GM12892 (cell line): ENCODE measurements around the gene EXO5.

Source experiments
- POLR2A ChIP-seq: IDR thresholded peaks from 2 replicates; pipeline ENCODE4 v1.6.1; 2011; ENCODE audit warnings: low read depth, low read length, control low read depth
- POLR2AphosphoS5 ChIP-seq: IDR thresholded peaks from 2 replicates; pipeline ENCODE4 v1.6.1; 2011; ENCODE audit warnings: low read depth, low read length, control low read depth

DNA sequence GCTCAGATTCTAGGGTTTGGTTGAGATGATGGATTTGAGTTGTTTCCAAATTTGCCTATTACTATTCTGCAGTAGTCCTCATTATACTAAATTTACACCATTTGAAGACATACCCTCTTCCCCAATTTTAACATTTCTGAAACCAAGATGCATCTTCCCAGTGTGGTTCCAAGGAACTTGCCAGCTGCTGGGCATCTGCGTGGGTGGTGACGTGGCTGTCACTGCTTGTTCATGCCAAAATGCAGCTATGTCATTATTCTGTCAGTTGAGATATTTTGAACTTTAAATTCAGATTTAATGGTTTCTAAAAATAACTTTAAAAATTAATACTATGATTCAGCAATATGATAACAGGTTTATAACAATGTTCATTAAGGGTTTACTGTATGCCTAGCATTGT is 30.3 kb upstream of the EXO5 start:
- TF ChIP-seq POLR2A = no peak
- TF ChIP-seq POLR2AphosphoS5 = no peak
